Gastrocnemius medialis (tissue), 4 donors: ENCODE data around the gene USP9Y.

ENCODE experiments used
- POLR2A ChIP-seq, 2 donors: fragments of 450-650 bp; IDR thresholded peaks; one replicate each; pipeline ENCODE4 v1.6.1; 2017; ENCODE audit warnings: antibody characterized with exemption in 2 of 2, mild to moderate bottlenecking in 2 of 2, moderate library complexity in 2 of 2
- TF ChIP-seq, protein P1 (sequence below), 5 experiments: fragments of 450-650 bp in 3 of 5; fragments of 200-600 bp in 2 of 5; sonication (generic) in 2 of 5; IDR thresholded peaks in 4 of 5; conservative IDR thresholded peaks in 1 of 5; 1 replicate in 4 of 5; 2 replicates in 1 of 5; pipeline ENCODE4 v1.5.1; 2016 to 2019; ENCODE audit warnings: antibody characterized with exemption in 5 of 5, mild to moderate bottlenecking in 3 of 5, moderate library complexity in 3 of 5

DNA sequence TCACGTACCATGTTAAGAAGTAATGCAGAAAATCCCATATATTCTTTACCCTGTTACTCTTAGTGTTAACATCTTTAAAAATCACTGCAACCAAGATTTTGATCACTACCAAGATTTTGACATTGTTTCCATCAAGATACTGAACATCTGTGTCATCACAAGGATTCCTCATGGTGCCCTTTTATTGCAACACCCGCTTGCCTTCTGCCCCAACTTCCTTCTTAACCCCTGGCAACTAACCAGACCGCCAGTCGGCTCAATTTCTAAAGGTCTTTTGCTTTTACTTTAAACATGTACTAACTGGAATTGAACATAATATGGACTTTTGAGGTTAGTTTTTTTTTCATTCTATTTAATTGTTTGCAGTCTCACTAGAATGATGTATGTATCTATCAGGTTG lies 41.7 kb downstream of the USP9Y start:
- TF ChIP-seq POLR2A (IDR thresholded peaks at IDR 0.05), result no peak
- TF ChIP-seq, protein P1, sequence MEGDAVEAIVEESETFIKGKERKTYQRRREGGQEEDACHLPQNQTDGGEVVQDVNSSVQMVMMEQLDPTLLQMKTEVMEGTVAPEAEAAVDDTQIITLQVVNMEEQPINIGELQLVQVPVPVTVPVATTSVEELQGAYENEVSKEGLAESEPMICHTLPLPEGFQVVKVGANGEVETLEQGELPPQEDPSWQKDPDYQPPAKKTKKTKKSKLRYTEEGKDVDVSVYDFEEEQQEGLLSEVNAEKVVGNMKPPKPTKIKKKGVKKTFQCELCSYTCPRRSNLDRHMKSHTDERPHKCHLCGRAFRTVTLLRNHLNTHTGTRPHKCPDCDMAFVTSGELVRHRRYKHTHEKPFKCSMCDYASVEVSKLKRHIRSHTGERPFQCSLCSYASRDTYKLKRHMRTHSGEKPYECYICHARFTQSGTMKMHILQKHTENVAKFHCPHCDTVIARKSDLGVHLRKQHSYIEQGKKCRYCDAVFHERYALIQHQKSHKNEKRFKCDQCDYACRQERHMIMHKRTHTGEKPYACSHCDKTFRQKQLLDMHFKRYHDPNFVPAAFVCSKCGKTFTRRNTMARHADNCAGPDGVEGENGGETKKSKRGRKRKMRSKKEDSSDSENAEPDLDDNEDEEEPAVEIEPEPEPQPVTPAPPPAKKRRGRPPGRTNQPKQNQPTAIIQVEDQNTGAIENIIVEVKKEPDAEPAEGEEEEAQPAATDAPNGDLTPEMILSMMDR (IDR thresholded peaks at IDR 0.05 in 4 of 5, conservative IDR thresholded peaks at IDR 0.05 in 1 of 5), result no peak
